B cell (primary cell): Measurements from ENCODE around the gene RALB.

Source experiments
- EZH2 ChIP-seq: IDR thresholded peaks from 2 replicates; pipeline ENCODE4 v1.6.1; 2012; ENCODE audit warnings: borderline replicate concordance, low read depth, mild to moderate bottlenecking, moderate library complexity, low read length; ENCODE audit not compliant: insufficient read depth, poor library complexity, severe bottlenecking
- TF ChIP-seq, protein P1 (sequence below): fragments of 200-600 bp; IDR thresholded peaks from one replicate; pipeline ENCODE4 v1.8.0; 2022; ENCODE audit warnings: antibody characterized with exemption, mild to moderate bottlenecking

DNA sequence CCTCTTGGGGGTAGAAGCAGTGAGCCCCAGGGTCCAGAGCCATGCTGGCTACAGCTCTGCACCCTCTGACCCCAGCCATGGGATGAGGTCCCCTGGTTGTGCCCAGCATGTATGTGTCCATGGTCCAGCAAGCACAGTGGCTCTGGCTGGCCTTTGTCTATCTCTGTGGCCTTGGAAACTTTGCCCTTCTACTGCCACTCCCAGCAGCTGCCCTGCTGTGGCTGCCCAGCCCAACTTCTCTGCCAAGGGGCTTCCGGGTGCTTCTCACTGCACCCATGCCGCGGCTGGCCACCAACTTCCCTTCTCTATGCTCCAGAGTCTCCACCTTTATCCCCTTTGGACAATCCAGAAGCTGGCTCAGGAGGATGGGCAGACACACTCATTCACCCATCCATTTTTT is 48.2 kb upstream of the RALB start:
- TF ChIP-seq, protein P1, sequence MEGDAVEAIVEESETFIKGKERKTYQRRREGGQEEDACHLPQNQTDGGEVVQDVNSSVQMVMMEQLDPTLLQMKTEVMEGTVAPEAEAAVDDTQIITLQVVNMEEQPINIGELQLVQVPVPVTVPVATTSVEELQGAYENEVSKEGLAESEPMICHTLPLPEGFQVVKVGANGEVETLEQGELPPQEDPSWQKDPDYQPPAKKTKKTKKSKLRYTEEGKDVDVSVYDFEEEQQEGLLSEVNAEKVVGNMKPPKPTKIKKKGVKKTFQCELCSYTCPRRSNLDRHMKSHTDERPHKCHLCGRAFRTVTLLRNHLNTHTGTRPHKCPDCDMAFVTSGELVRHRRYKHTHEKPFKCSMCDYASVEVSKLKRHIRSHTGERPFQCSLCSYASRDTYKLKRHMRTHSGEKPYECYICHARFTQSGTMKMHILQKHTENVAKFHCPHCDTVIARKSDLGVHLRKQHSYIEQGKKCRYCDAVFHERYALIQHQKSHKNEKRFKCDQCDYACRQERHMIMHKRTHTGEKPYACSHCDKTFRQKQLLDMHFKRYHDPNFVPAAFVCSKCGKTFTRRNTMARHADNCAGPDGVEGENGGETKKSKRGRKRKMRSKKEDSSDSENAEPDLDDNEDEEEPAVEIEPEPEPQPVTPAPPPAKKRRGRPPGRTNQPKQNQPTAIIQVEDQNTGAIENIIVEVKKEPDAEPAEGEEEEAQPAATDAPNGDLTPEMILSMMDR, result no peak
- TF ChIP-seq EZH2, result no peak
